DMS 273 (cell line): ENCODE results near the gene EIF4EBP2.

ENCODE experiments used
- DNase-seq: peaks from one replicate; lab custom pipeline; 2025; ENCODE audit not compliant: unreplicated experiment; lab: John Stamatoyannopoulos, UW

The EIF4EBP2 gene

GRCh38 chr10:70404036-70404786 is at the start of gene EIF4EBP2:
TSS of gene EIF4EBP2 (plus strand) at chr10:70404145. CDS start at chr10:70404402, 257 bp downstream.
- peak; percentile 95 for DNase-seq

GRCh38 chr10:70354556-70354955 is 49.4 kb upstream of the EIF4EBP2 start:
- no peak for DNase-seq

- DNase-seq, result no peak
Measured at GRCh38 chr10:70355051-70356021, 48.6 kb upstream of the EIF4EBP2 start.

GRCh38 chr10:70357565-70357964 is 46.4 kb upstream of the EIF4EBP2 start:
- no peak for DNase-seq

GRCh38 chr10:70358446-70358845 is 45.5 kb upstream of the EIF4EBP2 start:
- DNase-seq, result peak; percentile 7

- DNase-seq, result no peak
Measured at GRCh38 chr10:70359017-70359550, 44.9 kb upstream of the EIF4EBP2 start.

GRCh38 chr10:70360215-70360614 is 43.7 kb upstream of the EIF4EBP2 start:
- no peak for DNase-seq

- DNase-seq, result no peak
Measured at GRCh38 chr10:70362328-70362727, 41.6 kb upstream of the EIF4EBP2 start.

- no peak for DNase-seq
Measured at GRCh38 chr10:70363292-70363691, 40.7 kb upstream of the EIF4EBP2 start.

- peak; percentile 91 for DNase-seq
Measured at GRCh38 chr10:70363971-70364771, 39.8 kb upstream of the EIF4EBP2 start.

GRCh38 chr10:70364772-70365091 is 39.2 kb upstream of the EIF4EBP2 start:
- no peak for DNase-seq

- no peak for DNase-seq
Measured at GRCh38 chr10:70367195-70367796, 36.6 kb upstream of the EIF4EBP2 start.

GRCh38 chr10:70368774-70369482 is 35.0 kb upstream of the EIF4EBP2 start:
- DNase-seq, result no peak

GRCh38 chr10:70369498-70370018 is 34.4 kb upstream of the EIF4EBP2 start:
- DNase-seq, result no peak

- DNase-seq, result no peak
Measured at GRCh38 chr10:70370766-70371165, 33.2 kb upstream of the EIF4EBP2 start.

GRCh38 chr10:70371846-70372245 is 32.1 kb upstream of the EIF4EBP2 start:
- no peak for DNase-seq

- DNase-seq, result no peak
Measured at GRCh38 chr10:70374775-70375614, 28.9 kb upstream of the EIF4EBP2 start.

GRCh38 chr10:70376436-70377378 is 27.2 kb upstream of the EIF4EBP2 start:
- DNase-seq, result no peak
